Inflammatory macrophage treated with lipopolysaccharide for 1 hour (primary cell): Measurements from ENCODE around the gene BLOC1S3.
A peak's percentile ranks its signal among the peaks of the same experiment; 100 is the strongest.

Experiments
- DNase-seq, 2 donors: peaks; one replicate each; pipeline ENCODE4 v3.0.0-alpha.2; 2020 to 2022

The BLOC1S3 gene, protein sequence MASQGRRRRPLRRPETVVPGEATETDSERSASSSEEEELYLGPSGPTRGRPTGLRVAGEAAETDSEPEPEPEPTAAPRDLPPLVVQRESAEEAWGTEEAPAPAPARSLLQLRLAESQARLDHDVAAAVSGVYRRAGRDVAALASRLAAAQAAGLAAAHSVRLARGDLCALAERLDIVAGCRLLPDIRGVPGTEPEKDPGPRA

DNA sequence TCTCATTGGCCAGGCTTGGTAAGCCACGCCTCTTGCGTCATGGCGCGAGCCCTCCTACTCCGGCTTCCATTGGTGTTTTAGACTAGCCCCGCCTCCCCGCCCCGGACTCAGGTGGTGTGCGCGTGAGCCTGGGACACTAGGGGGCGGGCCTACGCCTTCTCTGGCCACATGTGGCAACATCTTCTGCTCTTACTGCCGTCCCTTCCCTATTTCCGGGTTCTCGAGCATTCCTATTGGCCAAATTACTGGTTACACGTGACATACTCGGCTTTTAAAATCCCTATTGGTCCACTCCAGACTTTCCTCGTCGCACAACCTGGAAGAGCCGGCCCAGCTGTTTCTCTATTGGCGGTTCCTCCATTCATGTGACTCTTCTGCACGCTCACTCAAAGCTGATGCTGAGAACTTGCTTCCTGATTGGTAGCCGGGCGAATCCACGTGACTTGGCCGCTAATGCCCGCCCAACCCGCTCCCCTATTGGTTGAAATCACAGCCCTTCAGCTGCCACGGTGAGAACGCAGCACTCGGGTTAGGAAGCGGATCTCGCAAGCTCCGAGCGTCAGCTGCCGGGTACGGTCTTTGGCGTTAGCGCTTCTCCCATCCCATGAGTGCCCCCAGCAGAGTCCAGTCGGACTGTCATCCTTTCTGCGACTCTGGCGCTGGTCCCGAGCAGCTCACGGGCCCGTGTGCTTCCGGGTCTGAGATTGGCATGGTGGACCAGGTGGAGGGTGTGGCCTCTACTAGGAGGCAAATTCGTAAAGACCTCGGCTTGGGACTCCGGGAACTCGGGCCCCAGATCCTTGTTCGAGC, at the start of gene BLOC1S3:
BLOC1S3 (plus strand) TSS at position 523 of the 810 bp plus-strand sequence. CDS start 513 bp downstream, outside the sequence.
- peak; percentile 100 for DNase-seq

DNA sequence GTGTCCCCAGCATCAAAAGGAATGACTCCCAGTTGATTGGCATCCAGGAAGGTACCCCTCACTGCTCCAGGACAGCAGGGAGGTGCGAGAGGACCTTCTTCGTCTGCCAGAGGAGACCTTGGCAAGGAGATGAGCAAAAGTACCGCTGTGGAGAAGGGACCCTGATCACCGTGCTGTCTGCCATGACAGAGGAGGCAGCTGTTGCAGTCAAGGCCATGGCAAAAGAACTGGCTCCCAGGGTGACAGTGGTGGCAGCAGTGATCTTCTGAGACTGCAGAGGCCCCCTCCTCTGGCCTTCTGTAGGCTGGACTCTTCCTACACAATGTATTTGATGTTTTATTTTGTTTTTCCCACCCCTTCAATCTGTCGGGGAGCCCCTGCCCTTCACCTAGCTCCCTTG, 49.8 kb upstream of the BLOC1S3 start:
- no peak for DNase-seq

DNA sequence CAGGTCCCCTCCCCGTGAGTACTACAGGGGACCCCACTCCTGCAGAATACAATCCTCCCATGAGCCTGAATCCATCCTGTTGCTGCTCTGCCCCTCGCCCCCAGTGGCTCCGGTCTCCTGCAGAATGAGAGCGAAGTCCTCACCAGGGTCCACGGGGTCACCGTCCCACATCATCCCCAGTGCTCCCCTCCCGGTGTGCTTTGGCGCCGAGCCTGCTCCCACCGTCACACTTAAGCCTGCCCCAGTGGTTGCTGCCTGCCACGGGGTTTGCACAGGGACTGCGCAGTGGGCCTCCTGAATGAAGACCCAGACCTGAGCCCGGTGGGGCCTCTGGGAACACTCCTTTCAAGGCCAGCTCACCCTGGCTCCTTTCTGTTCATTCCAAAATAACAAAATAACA, 48.3 kb upstream of the BLOC1S3 start:
- no peak for DNase-seq

DNA sequence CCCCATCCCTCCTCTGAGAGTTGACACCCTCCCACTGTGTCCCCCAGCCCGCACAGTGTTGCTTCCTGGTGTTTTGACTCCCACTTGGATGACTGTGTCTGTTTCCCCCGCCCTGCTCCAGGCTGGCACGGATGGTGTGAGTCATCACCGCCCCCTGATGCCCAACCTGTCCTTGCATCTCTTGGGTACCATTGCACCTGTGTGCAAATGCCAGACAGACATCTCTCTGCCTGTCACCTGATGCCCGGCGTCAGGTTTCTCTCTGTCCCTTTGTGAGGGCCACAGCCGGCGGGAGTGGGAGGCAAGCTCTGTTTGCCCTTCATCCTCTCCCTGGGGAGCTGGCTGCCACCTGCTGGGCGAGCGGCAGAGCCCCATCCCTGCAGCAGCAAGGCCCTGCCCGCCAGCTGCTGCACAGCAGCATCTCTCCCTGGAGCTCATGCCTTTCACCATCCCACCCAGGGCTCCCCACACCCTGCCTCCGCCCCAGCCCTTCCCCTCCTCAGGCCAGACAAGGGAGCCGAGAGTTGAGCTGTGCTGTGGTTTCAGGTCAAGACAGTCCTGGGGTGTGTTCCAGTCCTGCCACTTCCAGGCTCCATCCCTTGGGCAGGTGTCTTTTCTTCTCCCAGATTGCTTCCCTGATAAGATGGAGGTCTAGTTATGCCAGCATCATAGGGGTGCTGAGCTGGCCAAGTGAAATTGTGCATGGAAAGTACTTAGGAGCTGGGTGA, 47.5 kb upstream of the BLOC1S3 start:
- DNase-seq, result peak in 1 of 2 donors; percentile 21

DNA sequence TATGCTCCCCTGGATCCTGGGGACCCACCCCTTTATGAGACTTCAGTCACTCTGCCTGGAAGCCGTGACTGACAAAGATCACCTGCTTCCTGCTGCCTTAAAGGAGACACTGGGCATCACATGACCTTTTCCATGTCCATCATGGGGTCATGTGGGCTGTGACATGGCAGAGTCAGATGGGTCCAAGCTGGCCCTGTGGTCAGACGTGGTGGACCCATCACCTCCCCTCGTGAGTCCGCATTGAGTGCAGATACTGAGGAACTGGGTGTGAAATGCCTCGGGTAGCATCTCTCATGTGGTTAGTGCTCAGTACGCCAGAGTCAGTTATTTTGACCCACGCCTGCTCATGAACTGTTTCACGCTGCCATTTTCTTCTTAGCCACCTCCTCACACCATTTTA, 44.9 kb upstream of the BLOC1S3 start:
- no peak for DNase-seq

DNA sequence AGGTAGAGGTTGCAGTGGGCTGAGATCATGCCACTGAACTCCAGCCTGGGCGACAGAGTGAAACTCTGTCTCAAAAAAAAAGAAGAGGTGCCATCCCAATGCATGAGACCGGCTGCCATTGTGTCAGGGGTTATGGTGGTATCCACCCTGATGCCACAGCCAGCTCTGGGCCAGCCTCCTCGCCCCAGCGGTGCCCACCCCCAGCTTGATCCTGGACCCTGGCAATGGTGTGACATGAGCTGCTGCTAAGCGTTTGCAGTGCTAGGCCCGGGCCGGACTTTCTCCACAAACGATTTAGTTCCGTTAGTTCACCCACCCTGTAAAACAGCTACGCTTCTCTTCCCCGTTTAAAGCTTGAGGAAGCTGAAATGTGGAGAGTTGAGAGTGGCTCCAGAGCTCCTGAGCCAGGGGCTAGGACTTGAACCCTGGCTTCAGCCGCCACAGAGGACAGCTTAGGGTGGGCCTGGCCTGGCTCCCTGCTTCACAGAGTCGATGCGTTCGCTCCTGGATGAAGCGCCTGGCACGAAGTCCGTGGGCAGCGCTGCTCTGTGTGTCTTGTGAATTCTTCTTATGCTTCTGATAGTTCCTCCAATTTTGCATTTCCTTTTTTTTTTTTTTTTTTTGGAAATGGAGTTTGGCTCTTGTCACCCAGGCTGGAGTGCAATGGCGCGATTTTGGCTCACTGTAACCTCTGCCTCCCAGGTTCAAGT, 43.3 kb upstream of the BLOC1S3 start:
- DNase-seq, result peak in 1 of 2 donors; percentile 23

DNA sequence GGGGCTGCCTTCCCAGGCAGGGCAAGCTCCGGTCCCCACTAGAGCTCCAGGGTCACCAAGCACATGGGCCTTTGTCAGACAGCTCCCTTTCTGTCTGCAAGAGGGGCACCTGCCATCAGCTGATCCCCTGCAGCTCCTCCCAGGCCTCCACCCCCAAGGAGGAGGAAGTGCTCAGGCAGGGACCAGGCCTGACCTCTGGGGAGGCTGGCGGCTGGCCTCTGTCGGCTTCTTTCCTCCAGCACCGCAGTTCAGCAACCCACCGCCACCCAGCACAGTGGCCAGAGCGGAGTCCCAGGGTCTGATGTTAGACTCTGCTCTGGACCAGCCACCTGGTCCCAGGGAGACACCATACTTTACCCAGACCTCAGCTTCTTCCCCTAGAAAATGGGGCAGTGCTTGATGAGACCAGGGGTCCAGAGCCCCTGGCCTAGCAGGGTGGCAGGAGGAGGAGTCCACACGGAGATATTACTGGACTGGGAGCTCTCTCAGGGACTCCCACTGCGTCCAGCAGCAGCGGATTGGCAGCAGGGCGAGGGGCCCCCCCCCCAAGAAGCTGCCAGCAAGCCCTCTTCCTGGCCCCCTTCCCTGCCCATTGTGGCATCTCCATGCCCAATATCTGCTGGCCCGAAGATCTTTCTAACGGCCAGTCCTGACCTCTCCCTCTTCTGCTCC, 41.9 kb upstream of the BLOC1S3 start:
- no peak for DNase-seq

DNA sequence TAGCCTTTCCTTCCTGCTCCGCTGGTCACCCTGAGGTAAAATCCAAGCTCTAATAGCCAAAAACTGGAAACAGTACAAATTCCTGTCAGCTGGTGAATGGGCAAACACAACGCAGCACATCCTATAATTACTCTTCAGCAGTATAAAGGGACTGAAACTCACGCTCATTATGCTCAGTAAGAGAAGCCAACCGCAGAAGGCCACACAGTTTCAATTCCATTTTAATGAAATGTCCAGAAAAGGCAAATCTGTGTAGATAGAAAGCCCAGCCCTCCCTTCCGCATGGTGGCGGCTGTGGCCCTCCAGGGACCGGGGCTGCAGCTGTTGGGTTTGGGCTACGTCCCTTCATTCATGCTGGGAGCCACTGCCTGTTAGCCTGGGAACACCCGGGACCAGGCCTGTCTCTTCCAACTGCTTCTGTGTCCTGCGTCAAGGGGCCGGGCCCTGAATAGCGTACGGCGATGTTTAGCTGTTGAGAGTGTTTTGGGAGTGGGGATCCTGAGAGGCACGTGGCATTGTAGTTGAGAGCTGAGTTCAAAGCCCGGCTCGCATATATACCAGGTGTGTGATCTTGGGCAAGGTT, 41.3 kb upstream of the BLOC1S3 start:
- DNase-seq, result no peak

DNA sequence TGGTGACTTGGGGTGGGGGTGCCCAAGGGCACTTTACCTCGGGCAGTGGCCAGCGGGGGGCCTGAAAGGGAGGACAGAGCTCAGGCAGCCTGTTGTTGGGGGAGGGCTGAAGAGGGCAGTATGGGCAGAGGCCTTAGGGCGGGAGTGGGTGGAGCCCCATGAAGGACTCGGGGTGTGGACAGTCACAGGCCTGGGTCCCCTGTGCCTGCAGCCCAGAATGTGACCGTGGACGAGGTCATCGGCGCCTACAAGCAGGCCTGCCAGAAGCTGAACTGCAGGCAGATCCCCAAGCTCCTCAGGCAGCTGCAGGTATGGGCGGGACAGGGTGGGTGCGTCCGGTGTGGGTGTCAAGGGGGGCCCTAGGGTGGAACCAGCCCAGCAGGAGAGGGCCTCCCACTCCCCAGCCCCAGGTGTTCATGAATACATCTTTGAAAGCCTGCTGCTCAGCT, 40.3 kb upstream of the BLOC1S3 start:
- no peak for DNase-seq

DNA sequence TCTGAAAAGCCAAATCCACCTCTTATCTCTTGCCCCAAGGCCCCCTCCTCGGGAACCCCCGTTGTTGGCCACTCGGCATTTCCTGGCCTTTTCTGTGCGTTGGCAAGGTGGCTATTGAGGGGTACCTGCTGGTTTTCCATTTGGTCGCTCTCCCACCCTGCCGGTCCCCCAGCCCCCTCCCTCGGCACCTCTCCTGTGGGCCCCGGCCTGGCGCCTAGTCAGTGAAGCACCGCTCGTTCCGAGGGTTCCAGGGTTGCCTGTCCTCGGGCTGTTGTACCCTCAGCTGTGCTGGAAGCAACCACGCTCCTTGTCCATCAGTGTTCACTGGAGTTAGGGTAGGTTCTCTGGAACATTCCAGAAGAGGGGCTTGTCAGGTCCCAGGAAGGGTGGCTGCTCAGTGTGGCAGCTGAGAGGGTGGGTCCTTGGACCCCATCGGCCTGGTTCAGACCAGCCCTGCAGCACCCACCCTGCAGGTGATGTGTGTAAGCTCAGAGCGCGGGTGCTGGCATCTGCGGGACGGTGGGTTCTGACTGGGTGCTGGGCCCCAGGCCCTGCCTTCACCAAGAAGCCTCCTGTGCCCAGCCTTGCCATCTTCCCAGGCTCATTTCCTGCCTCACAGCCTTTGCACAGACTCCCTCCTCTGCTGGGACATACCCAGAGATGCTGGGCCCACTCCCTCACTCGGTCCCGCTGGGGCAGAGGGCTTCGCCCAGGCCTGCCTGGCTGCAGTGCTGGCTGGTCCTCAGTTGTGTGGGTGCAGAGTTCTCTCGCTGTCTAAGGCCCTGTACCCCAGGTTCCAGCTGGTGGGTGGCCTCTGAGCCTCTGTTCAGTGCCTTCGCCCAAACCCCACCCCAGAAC, 39.1 kb upstream of the BLOC1S3 start:
- DNase-seq, result no peak

DNA sequence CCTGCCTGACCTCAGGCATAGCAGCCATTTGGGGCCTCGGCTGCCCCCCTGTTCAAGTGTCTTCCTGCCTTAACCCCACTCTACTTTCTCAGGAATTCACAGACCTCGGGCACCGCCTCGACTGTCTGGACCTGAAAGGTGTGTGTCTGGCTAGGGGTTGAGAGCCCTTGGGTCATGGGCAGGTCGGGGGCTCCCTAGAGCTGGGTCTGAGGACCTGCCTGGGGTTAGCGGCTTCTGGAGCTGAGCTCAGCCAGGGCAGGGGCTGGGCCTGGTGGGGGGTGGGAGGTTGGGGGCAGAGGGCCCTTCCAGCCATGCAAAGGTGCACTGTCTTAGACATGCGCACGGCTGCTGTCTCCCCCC, 38.5 kb upstream of the BLOC1S3 start:
- DNase-seq, result no peak

DNA sequence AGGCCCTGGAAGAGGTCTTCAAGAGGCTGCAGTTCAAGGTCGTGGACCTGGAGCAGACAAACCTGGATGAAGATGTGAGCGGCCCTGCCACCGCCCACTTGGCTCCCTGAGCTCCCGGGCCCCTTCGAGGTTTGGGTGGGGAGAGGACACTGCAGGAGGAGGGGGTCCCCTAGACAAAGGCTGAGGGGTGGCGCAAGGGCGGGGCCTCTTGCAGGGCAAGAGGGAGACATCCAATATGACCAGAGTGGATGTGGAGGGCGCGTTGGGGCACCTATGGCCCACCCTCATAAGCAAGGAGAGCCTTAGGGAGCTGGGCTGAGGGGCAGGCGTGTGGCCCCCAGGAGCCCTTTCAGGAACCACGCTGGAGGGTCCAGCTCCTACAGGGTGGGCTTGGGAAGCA, 38.1 kb upstream of the BLOC1S3 start:
- no peak for DNase-seq

DNA sequence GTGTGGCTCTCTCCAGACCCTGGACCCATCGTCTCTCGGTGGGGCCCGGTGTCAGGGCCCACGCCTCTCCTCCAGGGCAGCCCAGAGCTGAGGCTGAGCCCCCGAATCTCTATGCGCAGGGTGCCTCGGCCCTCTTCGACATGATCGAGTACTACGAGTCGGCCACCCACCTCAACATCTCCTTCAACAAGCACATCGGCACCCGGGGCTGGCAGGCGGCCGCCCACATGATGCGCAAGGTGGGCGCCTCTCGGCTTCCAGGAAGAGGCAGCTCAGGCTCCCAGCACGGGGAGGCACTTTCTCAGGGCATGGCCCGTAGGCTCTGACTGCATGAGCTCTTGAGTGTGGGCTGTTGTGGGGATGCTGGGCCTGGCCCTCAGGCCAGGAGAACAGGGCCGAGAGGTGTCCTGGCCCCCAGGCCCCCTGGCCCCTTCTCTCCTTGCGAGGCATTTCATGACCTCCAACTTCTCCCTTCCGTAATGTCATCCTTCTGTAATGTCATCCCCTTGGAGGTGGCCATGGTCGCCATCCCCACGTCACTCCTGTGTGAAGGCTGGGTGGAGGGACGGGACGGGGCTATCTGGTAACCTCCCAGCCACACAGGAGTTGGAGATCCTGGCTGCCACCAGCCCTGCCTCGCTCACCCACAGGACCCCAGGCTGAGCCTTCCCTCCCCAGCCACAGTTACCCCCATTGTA, 37.2 kb upstream of the BLOC1S3 start:
- no peak for DNase-seq

DNA sequence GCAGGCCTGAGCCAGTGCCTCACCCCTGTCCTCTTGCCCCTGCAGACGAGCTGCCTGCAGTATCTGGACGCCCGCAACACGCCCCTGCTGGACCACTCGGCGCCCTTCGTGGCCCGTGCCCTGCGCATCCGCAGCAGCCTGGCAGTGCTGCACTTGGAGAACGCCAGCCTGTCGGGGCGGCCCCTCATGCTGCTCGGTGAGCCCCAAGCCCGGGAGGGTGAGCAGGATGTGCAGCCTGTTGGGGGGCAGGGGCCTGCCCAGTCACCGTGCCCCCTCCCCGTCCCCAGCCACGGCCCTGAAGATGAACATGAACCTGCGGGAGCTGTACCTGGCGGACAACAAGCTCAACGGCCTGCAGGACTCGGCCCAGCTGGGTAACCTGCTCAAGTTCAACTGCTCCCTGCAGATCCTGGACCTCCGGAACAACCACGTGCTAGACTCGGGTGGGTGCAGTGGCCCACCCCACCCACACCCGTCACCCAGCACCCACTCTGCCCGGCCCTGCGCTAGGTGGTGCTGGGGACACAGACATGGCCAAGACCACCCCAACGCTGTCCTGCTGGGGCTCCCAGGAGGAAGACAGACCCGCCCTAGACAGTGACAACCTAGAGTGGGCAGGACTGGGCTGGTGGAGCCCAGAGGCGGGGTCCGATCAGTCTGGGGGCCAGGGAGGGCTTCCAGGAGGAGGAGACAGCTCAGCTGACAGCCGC, 36.4 kb upstream of the BLOC1S3 start:
- DNase-seq, result no peak

DNA sequence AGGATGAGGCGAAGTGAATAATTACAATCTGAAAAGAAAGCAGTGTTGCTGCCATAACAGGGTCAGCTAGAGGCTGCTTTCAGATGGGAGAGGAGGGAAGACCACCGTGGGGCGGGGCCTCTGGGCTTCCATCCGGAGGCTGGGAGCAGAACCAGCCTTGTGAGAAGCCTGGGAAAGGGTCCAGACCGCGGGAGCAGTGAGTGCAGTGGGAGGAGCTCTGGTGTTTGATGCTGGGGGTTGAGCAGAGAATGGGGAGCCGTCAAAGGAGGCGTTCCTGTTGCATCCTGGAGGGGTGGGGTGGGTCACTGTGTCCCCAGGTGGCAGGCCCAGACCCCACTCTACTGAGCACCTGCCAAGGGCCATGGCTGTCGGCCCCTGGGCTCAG, 35.9 kb upstream of the BLOC1S3 start:
- DNase-seq, result no peak

DNA sequence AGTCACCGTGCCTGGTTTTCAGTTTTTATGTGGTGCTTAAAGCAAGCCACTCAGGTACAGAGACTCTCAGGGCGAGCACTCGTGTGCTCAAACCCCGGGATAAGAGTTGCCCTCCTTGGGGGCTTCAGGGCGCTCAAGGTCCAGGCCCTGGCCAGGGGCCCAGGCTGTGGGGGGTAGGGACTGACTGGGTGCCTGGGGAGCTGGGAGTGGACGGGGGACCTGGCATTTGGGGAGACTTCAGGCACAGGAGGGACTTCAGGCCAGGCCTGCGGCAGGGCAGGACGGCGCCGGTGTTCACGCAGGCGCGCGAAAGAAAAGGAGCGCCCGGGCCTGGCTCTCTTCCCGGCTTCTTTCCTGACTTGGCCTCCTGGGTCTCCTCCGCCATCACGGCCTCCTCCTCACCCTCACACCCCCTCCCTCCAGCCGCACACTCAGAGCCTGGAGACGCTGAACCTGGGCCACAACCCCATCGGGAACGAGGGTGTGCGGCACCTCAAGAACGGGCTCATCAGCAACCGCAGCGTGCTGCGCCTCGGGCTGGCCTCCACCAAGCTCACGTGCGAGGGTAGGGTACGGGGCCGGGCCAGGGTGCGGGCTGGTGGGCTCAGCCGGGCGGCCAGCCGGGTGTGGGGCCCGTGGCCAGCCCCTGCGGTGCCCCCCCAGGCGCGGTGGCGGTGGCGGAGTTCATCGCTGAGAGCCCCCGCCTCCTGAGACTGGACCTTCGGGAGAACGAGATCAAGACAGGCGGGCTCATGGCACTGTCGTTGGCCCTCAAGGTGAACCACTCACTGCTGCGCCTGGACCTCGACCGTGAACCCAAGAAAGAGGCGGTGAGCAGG, 33.9 kb upstream of the BLOC1S3 start:
- no peak for DNase-seq

DNA sequence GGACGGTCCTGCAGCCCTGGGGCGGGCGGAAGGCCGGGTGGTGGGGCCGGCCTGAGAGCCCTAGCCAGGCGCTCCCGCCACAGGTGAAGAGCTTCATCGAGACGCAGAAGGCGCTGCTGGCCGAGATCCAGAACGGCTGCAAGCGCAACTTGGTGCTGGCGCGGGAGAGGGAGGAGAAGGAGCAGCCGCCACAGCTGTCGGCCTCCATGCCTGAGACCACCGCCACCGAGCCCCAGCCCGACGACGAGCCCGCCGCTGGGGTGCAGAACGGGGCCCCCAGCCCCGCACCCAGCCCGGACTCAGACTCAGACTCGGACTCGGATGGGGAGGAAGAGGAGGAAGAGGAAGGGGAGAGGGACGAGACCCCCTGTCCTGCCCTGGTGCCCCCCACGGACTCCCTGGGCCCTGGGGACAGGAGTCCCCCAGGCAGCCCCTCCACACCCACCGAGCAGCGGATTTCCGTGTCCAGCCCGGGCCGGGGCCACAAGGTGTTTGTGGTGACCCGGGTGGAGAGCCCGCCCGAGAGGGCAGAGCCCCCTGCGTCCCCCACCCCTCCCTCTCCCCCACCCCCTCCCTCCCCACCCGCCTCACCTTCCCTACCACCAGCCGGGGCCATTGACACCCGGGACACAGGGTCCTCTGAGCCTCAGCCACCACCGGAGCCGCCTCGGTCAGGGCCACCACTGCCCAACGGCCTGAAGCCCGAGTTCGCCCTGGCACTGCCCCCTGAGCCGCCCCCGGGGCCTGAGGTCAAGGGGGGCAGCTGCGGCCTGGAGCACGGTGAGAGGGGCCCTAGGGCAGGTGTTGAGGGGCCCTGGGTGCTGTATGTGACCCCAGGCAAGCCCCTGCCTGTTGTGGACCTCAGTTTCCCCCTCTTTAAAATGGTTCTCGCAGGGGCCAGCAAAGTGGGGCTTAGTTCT, 33.1 kb upstream of the BLOC1S3 start:
- DNase-seq, result no peak

DNA sequence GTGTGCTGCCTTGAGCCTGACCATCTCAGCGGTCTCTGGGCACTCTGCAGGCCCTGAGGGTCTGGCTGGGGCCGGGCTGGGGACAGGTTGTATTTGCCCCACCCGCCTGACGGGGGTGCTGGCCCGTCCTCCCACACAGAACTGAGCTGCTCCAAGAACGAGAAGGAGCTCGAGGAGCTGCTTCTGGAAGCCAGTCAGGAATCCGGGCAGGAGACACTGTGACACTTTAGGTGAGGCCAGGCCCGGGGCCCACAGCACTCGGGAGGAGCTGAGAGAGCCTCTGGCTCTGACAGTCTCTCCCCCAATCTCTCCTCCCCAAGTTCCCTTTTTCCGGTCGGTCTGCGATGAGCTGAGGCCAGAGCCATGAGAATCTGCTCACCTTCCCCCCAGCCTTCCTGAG, 32.3 kb upstream of the BLOC1S3 start:
- no peak for DNase-seq
